Measurements from ENCODE around the gene SCTR. TPM values are rescaled to one million over a fixed set of nuclear protein-coding genes. Genes with fewer than 3 reads are reported as not detected.
A peak's percentile ranks its signal among the peaks of the same experiment; 100 is the strongest.

Gene SCTR
- total and polyA plus RNA-seq, 7 experiments from 2014 or later = not detected

- ATAC-seq = no peak
- no peak overlapping the region for H3K4me3 ChIP-seq (ENCODE audit: low read length)
- Mint-ChIP-seq H3K27ac (peak overlapping the region in 1 of 9 donors; percentile 20), H3K4me3 (no peak overlapping the region), H3K9me3 (no peaks in the 10 kb centered on the region), H3K4me1 (no peaks in the 10 kb centered on the region), H3K36me3 (no peaks in the 10 kb centered on the region), H3K27me3 (peaks cover 0 to 40% (median 17%) of the 10 kb centered on the region in 5 donors)
- no peaks in the 10 kb centered on the region for H3K27me3 ChIP-seq (ENCODE audit: control insufficient read depth in 2 of 2, insufficient read depth in 2 of 2, low read length in 2 of 2)
- H3K36me3 ChIP-seq (ENCODE audit: control insufficient read depth in 2 of 3, insufficient read depth in 3 of 3, low read length in 3 of 3) = no peaks in the 10 kb centered on the region
- CTCF ChIA-PET = no interaction called here
- intact Hi-C loops (cut with micrococcal nuclease) = no loop called here
- H3K9me3 ChIP-seq (ENCODE audit: control insufficient read depth in 2 of 3, low read length in 3 of 3) = no peaks in the 10 kb centered on the region
- POLR2A ChIA-PET = no interaction called here
- H3K4me1 ChIP-seq (ENCODE audit: control insufficient read depth in 2 of 2, insufficient read depth in 2 of 2, low read length in 2 of 2) = no peaks in the 10 kb centered on the region
- no peak for DNase-seq
- H3K27ac ChIP-seq (ENCODE audit: low read depth, low read length) = no peak overlapping the region
Measured at GRCh38 chr2:119491776-119492525, 32.3 kb downstream of the SCTR start.

- Mint-ChIP-seq H3K9me3 (peaks cover 0 to 3% (median 0%) of the 10 kb centered on the region in 11 donors), H3K4me1 (no peaks in the 10 kb centered on the region), H3K4me3 (no peak overlapping the region), H3K27me3 (peaks cover 0 to 42% (median 14%) of the 10 kb centered on the region in 5 donors), H3K27ac (no peak overlapping the region), H3K36me3 (no peaks in the 10 kb centered on the region)
- no peaks in the 10 kb centered on the region for H3K4me1 ChIP-seq (ENCODE audit: control insufficient read depth in 2 of 2, insufficient read depth in 2 of 2, low read length in 2 of 2)
- H3K27me3 ChIP-seq (ENCODE audit: control insufficient read depth in 2 of 2, insufficient read depth in 2 of 2, low read length in 2 of 2) = no peaks in the 10 kb centered on the region
- intact Hi-C loops (cut with micrococcal nuclease) = no loop called here
- H3K9me3 ChIP-seq (ENCODE audit: control insufficient read depth in 2 of 3, low read length in 3 of 3) = no peaks in the 10 kb centered on the region
- no peaks in the 10 kb centered on the region for H3K36me3 ChIP-seq (ENCODE audit: control insufficient read depth in 2 of 3, insufficient read depth in 3 of 3, low read length in 3 of 3)
- no peak overlapping the region for H3K4me3 ChIP-seq (ENCODE audit: low read length)
- ATAC-seq (no peak), DNase-seq (no peak)
- POLR2A ChIA-PET = no interaction called here
- no peak overlapping the region for H3K27ac ChIP-seq (ENCODE audit: low read depth, low read length)
- CTCF ChIA-PET = no interaction called here
Measured at GRCh38 chr2:119490653-119491195, 33.6 kb downstream of the SCTR start.

- ATAC-seq = no peak
- CTCF ChIA-PET = no interaction called here
- intact Hi-C loops (cut with micrococcal nuclease) = no loop called here
- Histone ChIP-seq H3K4me3 (ENCODE audit: low read length) (no peak overlapping the region), H3K27ac (ENCODE audit: low read depth, low read length) (no peak overlapping the region), H3K36me3 (ENCODE audit: control insufficient read depth in 2 of 3, insufficient read depth in 3 of 3, low read length in 3 of 3) (no peaks in the 10 kb centered on the region), H3K27me3 (ENCODE audit: control insufficient read depth in 2 of 2, insufficient read depth in 2 of 2, low read length in 2 of 2) (no peaks in the 10 kb centered on the region), H3K9me3 (ENCODE audit: control insufficient read depth in 2 of 3, low read length in 3 of 3) (no peaks in the 10 kb centered on the region), H3K4me1 (ENCODE audit: control insufficient read depth in 2 of 2, insufficient read depth in 2 of 2, low read length in 2 of 2) (no peaks in the 10 kb centered on the region)
- no peak for DNase-seq
- no peak overlapping the region for H3K27ac Mint-ChIP-seq
- peaks cover 0 to 41% (median 10%) of the 10 kb centered on the region in 5 donors for H3K27me3 Mint-ChIP-seq
- POLR2A ChIA-PET = no interaction called here
- no peaks in the 10 kb centered on the region for H3K36me3 Mint-ChIP-seq
- H3K4me3 Mint-ChIP-seq = no peak overlapping the region
- H3K9me3 Mint-ChIP-seq = peaks cover 0 to 3% (median 0%) of the 10 kb centered on the region in 11 donors
- H3K4me1 Mint-ChIP-seq = no peaks in the 10 kb centered on the region
Measured at GRCh38 chr2:119490106-119490505, 34.2 kb downstream of the SCTR start.

- ChIA-PET POLR2A (no interaction called here), CTCF (no interaction called here)
- no peak for DNase-seq
- Histone ChIP-seq H3K36me3 (ENCODE audit: control insufficient read depth in 2 of 3, insufficient read depth in 3 of 3, low read length in 3 of 3) (no peaks in the 10 kb centered on the region), H3K27me3 (ENCODE audit: control insufficient read depth in 2 of 2, insufficient read depth in 2 of 2, low read length in 2 of 2) (no peaks in the 10 kb centered on the region), H3K4me1 (ENCODE audit: control insufficient read depth in 2 of 2, insufficient read depth in 2 of 2, low read length in 2 of 2) (no peaks in the 10 kb centered on the region), H3K4me3 (ENCODE audit: low read length) (no peak overlapping the region), H3K9me3 (ENCODE audit: control insufficient read depth in 2 of 3, low read length in 3 of 3) (no peaks in the 10 kb centered on the region), H3K27ac (ENCODE audit: low read depth, low read length) (no peak overlapping the region)
- Mint-ChIP-seq H3K27ac (no peak overlapping the region), H3K9me3 (peaks cover 0 to 3% (median 0%) of the 10 kb centered on the region in 11 donors), H3K4me1 (no peaks in the 10 kb centered on the region), H3K36me3 (no peaks in the 10 kb centered on the region), H3K27me3 (peaks cover 0 to 39% (median 6%) of the 10 kb centered on the region in 5 donors), H3K4me3 (no peak overlapping the region)
- intact Hi-C loops (cut with micrococcal nuclease) = no loop called here
- no peak for ATAC-seq
Measured at GRCh38 chr2:119489232-119489952, 34.9 kb downstream of the SCTR start.

GRCh38 chr2:119488245-119489214 is 35.8 kb downstream of the SCTR start:
- Mint-ChIP-seq H3K27me3 (peaks cover 0 to 45% (median 6%) of the 10 kb centered on the region in 5 donors), H3K36me3 (no peaks in the 10 kb centered on the region), H3K4me1 (no peaks in the 10 kb centered on the region), H3K9me3 (peaks cover 0 to 3% (median 0%) of the 10 kb centered on the region in 11 donors), H3K27ac (no peak overlapping the region), H3K4me3 (no peak overlapping the region)
- DNase-seq (no peak), ATAC-seq (no peak)
- Histone ChIP-seq H3K4me3 (ENCODE audit: low read length) (no peak overlapping the region), H3K36me3 (ENCODE audit: control insufficient read depth in 2 of 3, insufficient read depth in 3 of 3, low read length in 3 of 3) (no peaks in the 10 kb centered on the region), H3K27ac (ENCODE audit: low read depth, low read length) (no peak overlapping the region), H3K27me3 (ENCODE audit: control insufficient read depth in 2 of 2, insufficient read depth in 2 of 2, low read length in 2 of 2) (no peaks in the 10 kb centered on the region), H3K9me3 (ENCODE audit: control insufficient read depth in 2 of 3, low read length in 3 of 3) (no peaks in the 10 kb centered on the region), H3K4me1 (ENCODE audit: control insufficient read depth in 2 of 2, insufficient read depth in 2 of 2, low read length in 2 of 2) (no peaks in the 10 kb centered on the region)
- CTCF ChIA-PET = no interaction called here
- intact Hi-C loops (cut with micrococcal nuclease) = no loop called here
- POLR2A ChIA-PET = no interaction called here

GRCh38 chr2:119487434-119488244 is 36.6 kb downstream of the SCTR start:
- Mint-ChIP-seq H3K27ac (no peak overlapping the region), H3K9me3 (peaks cover 0 to 3% (median 0%) of the 10 kb centered on the region in 11 donors), H3K4me1 (no peaks in the 10 kb centered on the region), H3K4me3 (no peak overlapping the region), H3K27me3 (peaks cover 0 to 46% (median 6%) of the 10 kb centered on the region in 5 donors), H3K36me3 (no peaks in the 10 kb centered on the region)
- Histone ChIP-seq H3K36me3 (ENCODE audit: control insufficient read depth in 2 of 3, insufficient read depth in 3 of 3, low read length in 3 of 3) (no peaks in the 10 kb centered on the region), H3K9me3 (ENCODE audit: control insufficient read depth in 2 of 3, low read length in 3 of 3) (no peaks in the 10 kb centered on the region), H3K27me3 (ENCODE audit: control insufficient read depth in 2 of 2, insufficient read depth in 2 of 2, low read length in 2 of 2) (no peaks in the 10 kb centered on the region), H3K4me3 (ENCODE audit: low read length) (no peak overlapping the region), H3K4me1 (ENCODE audit: control insufficient read depth in 2 of 2, insufficient read depth in 2 of 2, low read length in 2 of 2) (no peaks in the 10 kb centered on the region), H3K27ac (ENCODE audit: low read depth, low read length) (no peak overlapping the region)
- intact Hi-C loops (cut with micrococcal nuclease) = no loop called here
- no peak for ATAC-seq
- ChIA-PET POLR2A (no interaction called here), CTCF (no interaction called here)
- DNase-seq = no peak

All from naive thymus-derived CD4-positive, alpha-beta T cell (primary cell).